Stomach (tissue), 4 donors: ENCODE measurements around the gene EVX1.

Source experiments
- CTCF ChIP-seq, 7 experiments: fragments of 450-650 bp in 4 of 7; fragments of 200-600 bp in 3 of 7; sonication (generic) in 3 of 7; IDR thresholded peaks; one replicate each; pipeline ENCODE4 v1.5.1; 2016 to 2019; ENCODE audit warnings: antibody characterized with exemption in 7 of 7, control low read depth in 2 of 7, mild to moderate bottlenecking in 1 of 7
- EP300 ChIP-seq: sonication (generic); formaldehyde crosslinking; IDR thresholded peaks from one replicate; pipeline ENCODE4 v1.6.1; 2017; ENCODE audit warnings: antibody characterized with exemption
- POLR2A ChIP-seq, 4 donors: fragments of 450-650 bp; IDR thresholded peaks; one replicate each; pipeline ENCODE4 v1.6.1; 2016; ENCODE audit warnings: antibody characterized with exemption in 4 of 4, control low read depth in 2 of 4, mild to moderate bottlenecking in 1 of 4, moderate library complexity in 1 of 4
- POLR2AphosphoS5 ChIP-seq, 3 donors: sonication (generic); formaldehyde crosslinking; IDR thresholded peaks; one replicate each; pipeline ENCODE4 v1.6.1; 2016; ENCODE audit warnings: antibody characterized with exemption in 3 of 3

GRCh38 chr7:27244488-27245123 is 2.0 kb downstream of the EVX1 start:
- no peak for TF ChIP-seq CTCF (IDR thresholded peaks at IDR 0.05)
- no peak for TF ChIP-seq POLR2A (IDR thresholded peaks at IDR 0.05)
- TF ChIP-seq EP300 = no peak
- no peak for TF ChIP-seq POLR2AphosphoS5 (IDR thresholded peaks at IDR 0.05)
